ENCODE results near the gene CLCNKB. TPM values are rescaled to one million over a fixed set of nuclear protein-coding genes. Genes with fewer than 3 reads are reported as not detected.

CLCNKB gene
- total RNA-seq, result not detected in 2 replicates

DNA sequence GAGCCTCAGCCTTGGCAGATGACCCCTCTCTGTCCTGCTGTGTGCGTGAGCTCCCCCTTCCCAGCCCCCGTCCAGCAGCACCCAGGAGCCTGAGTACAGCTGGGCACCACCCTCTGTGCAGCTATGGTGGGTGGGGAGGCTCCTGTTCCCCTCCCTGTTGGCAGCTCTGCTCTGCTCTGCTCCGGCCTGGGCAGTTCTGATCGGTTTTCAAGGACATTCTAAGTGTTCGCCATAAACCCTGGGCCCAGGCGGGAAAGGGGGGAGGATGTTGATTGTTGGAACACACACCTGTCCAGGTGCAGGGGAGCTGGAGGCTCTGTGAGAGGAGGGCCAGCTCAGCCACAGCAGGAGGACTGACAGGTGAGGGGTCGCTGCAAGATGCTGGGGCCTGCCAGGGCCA is at the start of gene CLCNKB:
TSS of gene CLCNKB (plus strand) at position 262 of the 400 bp plus-strand sequence. CDS start 711 bp downstream, outside the sequence.

DNA sequence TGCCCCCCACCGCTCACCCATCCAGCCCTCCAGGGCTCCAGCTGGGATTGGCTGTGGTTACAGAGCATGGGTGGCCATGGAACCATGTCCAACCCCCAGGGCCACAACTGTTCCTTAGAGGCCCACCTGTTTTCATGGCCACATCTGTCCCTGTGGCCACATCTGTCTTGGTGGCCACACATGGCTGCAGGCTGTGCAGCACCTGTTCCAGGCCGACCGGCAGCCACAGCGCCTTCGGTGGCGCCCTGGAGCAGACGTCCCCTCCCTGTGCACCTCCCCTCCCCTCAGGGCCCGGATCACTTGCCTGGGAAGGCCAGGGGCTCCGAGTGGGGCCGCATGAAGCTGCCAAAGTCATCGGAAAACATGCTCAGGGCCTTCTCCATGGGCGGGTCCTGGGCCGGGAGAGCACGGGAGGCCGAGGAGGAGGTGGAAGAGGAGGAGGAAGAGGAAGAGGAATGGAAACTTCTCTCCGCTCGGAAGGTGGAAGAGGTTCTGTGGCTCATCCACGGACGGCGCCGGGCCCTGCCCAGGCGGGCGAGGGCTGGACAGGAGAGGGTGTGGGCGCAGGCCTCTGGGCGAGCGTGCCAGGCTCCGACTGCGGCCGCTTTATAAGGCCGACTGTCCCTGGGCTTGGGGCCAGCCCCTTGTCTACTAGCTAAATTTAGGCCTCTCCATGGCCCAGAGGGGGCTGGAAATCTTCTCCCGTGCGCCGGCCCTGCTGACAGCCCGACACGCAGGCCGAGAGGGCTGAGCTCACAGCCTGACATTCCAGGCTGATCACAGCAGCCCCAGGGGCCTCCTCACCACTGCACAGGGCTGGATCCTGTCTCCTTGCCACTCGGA is 25.9 kb upstream of the CLCNKB start, which contains the start of gene HSPB7:
TSS of gene HSPB7 (minus strand) at position 583 of the 843 bp plus-strand sequence. CDS start at position 503, 80 bp downstream.

GRCh38 chr1:16021681-16022080 is 21.9 kb upstream of the CLCNKB start, which contains the start of gene CLCNKA:
CLCNKA (plus strand) TSS chr1:16022036; CDS start chr1:16022620, 584 bp downstream.

GRCh38 chr1:16073490-16074119 is 30.0 kb downstream of the CLCNKB start, which contains the start of gene FAM131C:
FAM131C (minus strand) TSS chr1:16073651; CDS start chr1:16073442, 209 bp downstream.

Other genes with a start within 250 kb of the CLCNKB start
- 13.7 and 14.3 TPM in 2 replicates for gene UQCRHL, start 236.1 kb upstream of the CLCNKB start, total RNA-seq
- 16.4 and 27.1 TPM in 2 replicates for gene SPEN, start 196.1 kb upstream of the CLCNKB start, total RNA-seq
- 54.6 and 64.3 TPM in 2 replicates for gene ZBTB17, start 67.7 kb upstream of the CLCNKB start, total RNA-seq
- gene SRARP, start 39.5 kb upstream of the CLCNKB start, total RNA-seq, result not detected in 2 replicates
- gene HSPB7, start 25.7 kb upstream of the CLCNKB start, total RNA-seq, result 0.38 TPM in 1 of 2 replicates, not detected in the other
- gene CLCNKA, start 21.7 kb upstream of the CLCNKB start, total RNA-seq, result not detected in 2 replicates
- gene FAM131C, start 29.9 kb downstream of the CLCNKB start, total RNA-seq, result 0.09 TPM in 2 replicates
- 110 and 142 TPM in 2 replicates for gene EPHA2, start 112.3 kb downstream of the CLCNKB start, total RNA-seq
- 3.6 and 5.1 TPM in 2 replicates for gene ARHGEF19, start 168.9 kb downstream of the CLCNKB start, total RNA-seq
- gene CPLANE2, start 193.4 kb downstream of the CLCNKB start, total RNA-seq, result 8.9 and 11.8 TPM in 2 replicates

Data from endothelial cell of coronary artery (primary cell).